Ramos (cell line): ENCODE measurements around the gene CFAP57.

Experiments
- in situ Hi-C: fragments of 300-500 bp; cut with MboI; formaldehyde crosslinking; loops from one replicate; pipeline ENCODE4 v1.14.3; 2022; ENCODE audit warnings: low sequenced_read_pairs; ENCODE audit not compliant: unreplicated experiment

The CFAP57 gene

GRCh38 chr1:43273708-43274107, 101.6 kb downstream of the CFAP57 start:
- in situ Hi-C loops: no loop called here

GRCh38 chr1:43274125-43274803, 102.1 kb downstream of the CFAP57 start:
- in situ Hi-C loops: no loop called here

- in situ Hi-C loops: no loop called here
These were observed 102.7 kb downstream of the CFAP57 start for GRCh38 chr1:43274804-43275180.

- in situ Hi-C loops: no loop called here
These were observed 103.9 kb downstream of the CFAP57 start for GRCh38 chr1:43275826-43276620.

- in situ Hi-C loops: no loop called here
These were observed 104.5 kb downstream of the CFAP57 start for GRCh38 chr1:43276673-43277072.

GRCh38 chr1:43277116-43277876, 105.2 kb downstream of the CFAP57 start:
- in situ Hi-C loops: no loop called here

GRCh38 chr1:43279161-43279560, 107.0 kb downstream of the CFAP57 start:
- in situ Hi-C loops: no loop called here

- in situ Hi-C loops: no loop called here
These were observed 107.5 kb downstream of the CFAP57 start for GRCh38 chr1:43279666-43280065.

- in situ Hi-C loops: no loop called here
These were observed 108.6 kb downstream of the CFAP57 start for GRCh38 chr1:43280692-43281091.

GRCh38 chr1:43282220-43283195, 110.4 kb downstream of the CFAP57 start:
- in situ Hi-C loops: no loop called here

GRCh38 chr1:43284065-43284464, 111.9 kb downstream of the CFAP57 start:
- in situ Hi-C loops: no loop called here

- in situ Hi-C loops: no loop called here
These were observed 112.5 kb downstream of the CFAP57 start for GRCh38 chr1:43284546-43285110.

- in situ Hi-C loops: no loop called here
These were observed 113.3 kb downstream of the CFAP57 start, which contains the start of gene C1orf210 for GRCh38 chr1:43285269-43285990. C1orf210 (minus strand) TSS chr1:43285581; CDS start chr1:43283270, 2,311 bp downstream.

GRCh38 chr1:43286115-43286514, 114.0 kb downstream of the CFAP57 start:
- in situ Hi-C loops: no loop called here

GRCh38 chr1:43286533-43286932, 114.4 kb downstream of the CFAP57 start:
- in situ Hi-C loops: no loop called here

- in situ Hi-C loops: no loop called here
These were observed 116.1 kb downstream of the CFAP57 start for GRCh38 chr1:43288058-43288784.

GRCh38 chr1:43288785-43289706, 116.9 kb downstream of the CFAP57 start:
- in situ Hi-C loops: no loop called here
